GM19043 (cell line): ENCODE data around the gene CPNE6.

ENCODE experiments used
- ATAC-seq: cut with Tn5 transposase; IDR thresholded peaks from one replicate; pipeline ENCODE4 v1.9.1; 2021; ENCODE audit warnings: low read depth; ENCODE audit not compliant: unreplicated experiment

The CPNE6 gene

DNA sequence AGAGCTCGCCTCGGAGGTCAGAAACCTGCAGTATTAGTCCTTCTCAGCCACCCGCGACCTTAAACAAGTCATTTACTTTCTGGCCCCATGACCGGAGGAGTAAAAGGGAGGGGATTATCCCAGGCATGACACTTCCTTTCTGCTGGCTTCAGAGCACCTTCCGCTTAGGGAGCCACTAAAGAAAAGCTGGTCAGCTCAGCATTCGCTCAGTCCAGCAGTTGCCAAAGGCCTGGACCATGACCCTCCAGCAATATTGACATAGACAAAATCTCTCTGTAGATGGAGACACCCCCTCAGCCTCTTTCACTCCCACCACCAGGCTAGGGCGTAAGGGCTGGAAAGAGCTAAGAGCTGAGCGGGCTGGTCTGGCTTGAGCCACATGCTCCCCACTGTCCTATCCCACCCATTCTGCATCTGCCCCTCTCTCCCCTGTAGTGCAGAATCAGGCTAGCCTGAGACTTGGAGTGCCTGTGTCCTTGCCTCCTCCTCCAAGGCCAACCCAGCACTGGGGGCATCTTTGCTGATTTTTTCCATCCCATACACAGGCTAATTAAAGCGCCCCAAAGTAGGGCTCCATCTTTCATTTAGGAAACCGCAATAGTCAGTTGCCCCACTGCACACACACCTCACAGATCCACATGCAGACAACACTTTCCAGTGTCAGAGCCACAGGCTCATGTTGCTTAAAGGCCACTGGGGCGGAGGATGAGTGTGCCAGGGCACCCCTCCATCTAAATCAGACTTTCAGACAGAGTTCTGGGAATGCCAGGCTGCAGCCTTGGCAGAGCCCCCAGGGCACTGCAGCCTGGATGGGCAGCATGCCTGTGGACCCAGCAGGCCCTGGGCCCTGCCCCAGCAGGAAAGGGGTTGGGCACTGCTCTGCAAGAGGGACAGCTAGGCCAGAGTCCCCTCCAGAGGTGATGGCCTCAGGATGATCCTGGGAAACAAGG is 4.0 kb upstream of the CPNE6 start:
- ATAC-seq = no peak

DNA sequence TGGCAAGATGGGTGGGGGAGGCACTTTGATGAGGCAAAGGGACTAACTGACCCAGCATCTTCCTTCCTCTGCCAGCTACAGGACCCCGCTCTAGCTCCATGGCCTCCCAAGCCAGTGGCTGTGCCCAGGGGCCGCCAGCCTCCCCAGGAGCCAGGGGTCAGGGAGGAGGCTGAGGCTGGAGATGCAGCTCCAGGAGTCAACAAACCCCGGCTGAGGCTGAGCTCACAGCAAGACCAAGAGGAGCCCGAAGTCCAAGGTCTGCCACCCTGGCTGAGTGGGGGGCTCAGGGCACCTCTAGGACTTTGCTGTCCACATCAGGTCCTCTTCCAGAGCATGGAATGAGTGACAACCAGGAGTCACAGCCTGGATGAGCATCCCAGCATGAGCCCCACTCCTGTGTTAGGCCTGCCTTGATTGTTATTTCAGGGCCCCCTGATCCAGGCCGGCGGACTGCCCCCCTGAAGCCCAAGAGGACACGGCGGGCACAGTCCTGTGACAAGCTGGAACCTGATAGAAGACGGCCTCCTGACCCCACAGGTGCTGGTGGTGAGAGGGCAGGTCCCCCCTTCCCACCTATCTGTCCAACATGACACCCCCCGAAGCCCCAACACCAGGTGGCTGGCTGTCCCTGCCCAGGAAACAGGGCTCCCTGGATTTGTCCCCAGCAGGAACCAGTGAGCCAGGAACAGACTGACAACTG is 2.5 kb upstream of the CPNE6 start:
- no peak for ATAC-seq

DNA sequence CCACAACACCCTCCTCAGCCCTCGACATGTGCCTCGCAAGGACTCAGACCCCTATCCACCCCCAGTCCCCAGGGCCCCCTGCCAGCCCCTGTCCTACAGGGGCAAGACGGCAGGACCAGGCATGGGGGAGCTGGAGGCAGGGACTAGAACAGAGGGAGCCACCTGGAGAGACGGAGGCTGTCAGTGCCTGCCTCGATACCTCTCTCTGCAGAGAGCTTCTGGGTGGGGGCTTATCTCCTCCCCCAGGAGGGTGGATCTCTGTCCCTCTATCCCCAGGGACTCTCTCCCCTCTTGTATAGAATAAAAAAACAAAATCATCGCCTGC is 2.0 kb upstream of the CPNE6 start:
- ATAC-seq = no peak

DNA sequence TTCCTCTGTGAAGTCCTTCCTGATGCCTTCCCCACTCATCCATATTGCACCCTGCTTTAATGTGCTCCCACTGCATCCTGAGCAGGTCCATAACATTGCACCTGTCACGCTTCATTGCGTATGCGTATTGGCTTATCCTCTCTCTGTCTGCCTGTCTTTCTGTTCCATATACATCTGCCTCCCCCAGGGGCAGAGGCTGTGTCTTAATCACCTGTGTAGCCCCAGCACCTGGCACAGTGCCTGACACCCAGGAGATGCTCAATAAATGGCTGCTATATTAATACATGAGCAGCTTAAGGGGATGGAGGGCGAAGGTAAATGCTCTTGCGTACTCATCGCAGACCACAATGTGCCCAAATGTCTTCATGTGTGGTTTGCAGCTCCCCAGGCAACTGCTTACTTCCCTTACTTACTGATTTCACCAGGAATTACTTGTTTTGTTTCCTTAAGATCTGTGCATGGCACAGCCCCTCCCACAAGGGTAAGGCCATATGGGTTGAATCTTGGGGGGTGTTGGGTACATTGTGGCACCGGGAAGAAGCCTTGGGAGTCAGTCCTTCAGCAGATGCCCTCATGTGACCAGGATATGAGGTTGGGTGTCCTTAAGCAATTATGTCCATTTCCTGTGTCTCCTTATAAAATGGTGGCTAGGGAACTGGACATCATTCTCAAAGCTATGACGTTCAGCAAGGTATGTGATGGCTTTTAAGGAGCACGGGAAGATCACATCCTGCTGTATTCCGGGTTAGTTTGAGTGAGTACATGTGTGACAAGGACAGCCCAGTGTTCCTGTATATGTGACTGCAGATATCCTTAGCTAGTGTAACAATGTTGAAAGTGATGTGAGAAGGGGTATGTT is 848 bp upstream of the CPNE6 start:
- ATAC-seq = no peak

DNA sequence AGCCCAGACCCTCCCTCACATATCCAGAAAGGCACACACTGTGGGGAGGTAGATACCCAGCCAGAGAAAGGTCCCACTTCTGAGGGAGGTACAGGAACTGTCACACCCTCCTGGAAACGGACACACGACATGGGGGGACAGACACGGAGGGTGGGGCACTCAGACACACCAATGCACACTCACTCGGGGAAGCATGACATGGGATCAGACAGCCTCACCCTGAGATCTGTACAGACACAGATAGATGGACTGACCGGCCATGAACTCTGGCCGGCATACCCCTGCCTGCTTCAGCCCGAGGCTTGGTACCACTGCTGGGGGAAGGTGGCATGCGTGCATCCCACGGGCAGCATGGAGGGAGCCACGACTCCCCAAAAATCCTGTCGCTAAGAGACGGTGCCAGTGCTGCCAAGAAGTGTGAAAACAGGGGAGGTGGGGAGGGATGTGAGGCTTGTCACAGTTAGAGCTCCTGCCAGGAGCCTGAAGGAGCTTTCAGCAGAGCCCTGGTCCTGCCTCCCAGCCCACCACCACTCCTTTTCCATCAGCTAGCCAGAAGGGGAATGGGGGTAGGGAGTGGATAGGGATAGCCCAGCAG is 571 bp downstream of the CPNE6 start:
- no peak for ATAC-seq

DNA sequence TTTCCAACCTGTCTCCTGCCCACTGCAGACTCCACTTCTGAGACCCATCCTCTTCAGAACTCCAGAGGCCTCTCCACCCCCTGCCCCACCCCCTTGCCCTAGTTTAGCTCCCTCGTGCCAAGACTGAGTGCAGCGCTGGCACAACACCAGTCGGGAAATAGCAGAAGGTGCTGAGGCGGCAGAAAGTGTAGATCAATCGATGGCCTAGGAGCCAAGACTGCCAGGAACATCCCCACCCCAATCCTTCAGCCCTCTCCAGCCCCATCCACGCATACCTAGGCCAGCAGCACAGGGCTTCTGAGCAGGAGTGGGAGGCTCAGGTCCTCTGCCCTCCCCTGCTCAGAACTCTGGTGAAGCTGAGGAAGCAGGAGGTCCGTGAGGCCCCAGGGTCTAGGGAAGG is 1.1 kb downstream of the CPNE6 start:
- no peak for ATAC-seq

DNA sequence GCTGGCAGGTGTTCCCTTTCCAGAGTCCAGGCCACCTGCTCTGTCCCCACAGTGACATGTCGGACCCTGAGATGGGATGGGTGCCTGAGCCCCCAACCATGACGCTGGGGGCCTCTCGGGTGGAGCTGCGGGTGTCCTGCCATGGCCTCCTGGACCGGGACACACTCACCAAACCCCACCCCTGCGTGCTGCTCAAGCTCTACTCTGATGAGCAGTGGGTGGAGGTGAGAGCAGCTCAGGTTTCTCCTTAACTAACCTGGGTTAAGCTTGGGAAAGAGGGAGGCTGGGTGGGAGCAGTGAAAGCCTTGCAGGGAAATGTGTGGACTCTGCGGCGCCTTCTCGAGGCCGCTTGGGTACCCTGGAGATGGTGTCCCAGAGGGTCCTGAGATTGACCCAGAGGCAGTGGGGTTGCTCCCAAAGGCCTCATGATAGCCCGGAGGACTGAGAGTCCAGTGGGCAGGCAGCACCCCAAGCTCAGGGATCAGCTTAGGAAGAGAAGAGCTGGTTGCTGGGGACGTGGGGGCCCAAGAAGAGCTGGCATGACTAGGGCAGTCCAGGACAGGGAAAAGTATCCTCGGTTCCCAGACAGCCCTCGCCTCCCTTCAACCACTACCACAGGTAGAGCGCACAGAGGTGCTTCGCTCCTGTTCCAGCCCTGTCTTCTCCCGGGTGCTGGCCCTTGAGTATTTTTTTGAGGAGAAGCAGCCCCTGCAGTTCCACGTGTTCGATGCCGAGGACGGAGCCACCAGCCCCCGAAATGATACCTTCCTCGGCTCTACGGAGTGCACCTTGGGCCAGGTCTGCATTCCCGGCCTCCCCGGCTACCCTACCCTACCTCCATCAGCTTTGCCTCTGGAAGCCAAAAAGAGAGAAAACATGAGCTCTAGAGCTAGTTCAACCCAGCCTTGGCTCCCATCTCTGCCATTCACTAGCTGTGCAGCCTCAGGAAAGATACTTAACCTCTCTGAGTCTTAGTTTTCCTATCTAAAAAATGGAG is 1.8 kb downstream of the CPNE6 start:
- ATAC-seq = no peak

DNA sequence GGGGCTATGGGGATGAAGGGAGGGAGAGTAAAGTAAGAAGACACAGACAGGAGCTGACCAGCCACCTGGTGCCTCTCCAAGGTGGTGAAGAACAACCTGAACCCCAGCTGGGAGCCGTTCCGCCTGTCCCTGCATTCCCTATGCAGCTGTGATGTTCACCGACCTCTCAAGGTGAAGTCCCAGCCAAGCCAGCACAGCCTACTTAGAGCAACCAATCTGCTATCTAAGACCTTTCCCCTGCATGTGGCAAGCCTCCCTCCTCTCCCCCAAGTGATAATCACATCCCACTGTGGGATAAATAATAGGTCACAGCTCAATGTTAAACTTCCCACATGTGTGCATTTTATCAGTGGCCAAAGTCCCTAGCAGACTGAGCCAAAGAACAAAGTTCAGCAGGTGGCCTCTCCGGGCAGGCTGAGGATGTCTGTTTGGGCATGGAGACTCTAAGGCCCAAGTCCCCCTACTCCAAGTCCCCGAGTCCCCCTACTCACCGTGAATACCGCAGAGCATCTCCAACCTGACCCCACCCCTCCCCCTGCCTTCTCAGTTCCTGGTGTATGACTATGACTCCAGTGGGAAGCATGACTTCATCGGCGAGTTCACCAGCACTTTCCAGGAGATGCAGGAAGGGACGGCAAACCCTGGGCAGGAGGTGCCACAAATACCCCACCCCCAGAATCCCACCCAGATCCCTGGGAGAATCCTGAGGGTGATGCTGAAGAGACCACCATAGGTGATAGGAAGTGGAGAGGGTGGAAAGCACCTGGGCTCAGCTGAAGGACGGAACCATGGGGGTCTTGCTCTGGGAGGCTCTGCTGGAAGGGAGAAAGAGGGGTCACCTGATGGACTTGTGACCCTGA is 3.5 kb downstream of the CPNE6 start:
- no peak for ATAC-seq

DNA sequence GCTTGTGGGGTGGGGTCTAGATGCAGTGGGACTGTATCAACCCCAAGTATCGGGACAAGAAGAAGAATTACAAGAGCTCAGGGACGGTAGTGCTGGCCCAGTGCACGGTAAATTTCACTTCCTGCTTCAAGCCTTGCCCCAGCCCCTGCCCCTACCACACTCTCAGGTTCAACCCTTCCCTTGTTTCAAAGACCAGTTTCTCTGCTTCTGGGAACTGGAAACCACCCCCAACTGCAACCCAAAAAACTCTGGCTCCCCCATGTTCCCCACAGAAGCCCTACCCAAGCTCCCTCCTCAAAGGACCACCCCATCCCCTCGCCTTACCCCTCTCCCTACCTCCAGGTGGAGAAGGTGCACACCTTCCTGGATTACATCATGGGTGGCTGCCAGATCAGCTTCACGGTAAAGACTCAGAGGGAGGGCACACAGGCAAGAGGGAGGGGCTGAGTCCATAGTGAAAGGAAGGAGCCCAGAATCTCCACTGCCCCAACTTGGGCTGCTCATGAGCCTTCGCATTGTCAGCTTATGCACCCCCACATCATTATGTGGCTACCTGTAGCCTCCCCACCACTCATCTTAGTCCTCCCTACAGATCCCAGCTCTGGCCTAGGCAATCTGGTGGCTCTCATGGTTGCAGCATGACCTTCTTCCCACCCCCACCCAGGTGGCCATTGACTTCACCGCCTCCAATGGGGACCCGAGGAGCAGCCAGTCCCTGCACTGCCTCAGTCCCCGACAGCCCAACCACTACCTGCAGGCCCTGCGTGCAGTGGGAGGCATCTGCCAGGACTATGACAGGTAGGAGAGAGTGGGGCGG is 4.3 kb downstream of the CPNE6 start:
- ATAC-seq = no peak

DNA sequence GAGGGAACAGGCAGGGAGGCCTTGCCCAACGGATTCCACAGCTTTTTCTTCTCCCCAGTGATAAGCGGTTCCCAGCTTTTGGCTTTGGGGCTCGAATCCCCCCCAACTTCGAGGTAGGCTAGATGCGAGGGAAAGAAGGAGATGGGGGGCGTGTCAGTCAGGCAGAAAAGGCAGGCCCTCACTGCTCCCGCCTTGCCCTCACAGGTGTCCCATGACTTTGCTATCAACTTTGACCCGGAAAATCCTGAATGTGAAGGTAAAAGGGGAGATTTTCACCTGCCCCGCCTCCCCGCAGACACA is 4.9 kb downstream of the CPNE6 start:
- ATAC-seq = no peak

DNA sequence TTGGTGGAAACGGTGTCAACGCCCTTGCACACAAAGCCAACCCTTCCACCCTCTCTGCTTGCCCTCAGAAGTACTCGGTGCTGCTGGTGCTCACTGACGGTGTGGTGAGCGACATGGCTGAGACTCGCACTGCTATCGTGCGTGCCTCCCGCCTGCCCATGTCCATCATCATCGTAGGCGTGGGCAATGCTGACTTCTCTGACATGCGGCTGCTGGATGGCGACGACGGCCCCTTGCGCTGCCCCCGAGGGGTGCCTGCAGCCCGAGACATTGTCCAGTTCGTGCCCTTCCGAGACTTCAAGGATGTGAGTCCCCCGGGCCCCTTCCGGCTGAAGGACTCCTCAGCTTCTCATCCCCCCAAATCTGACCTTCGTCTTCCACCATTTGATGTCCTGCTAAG is 5.7 kb downstream of the CPNE6 start:
- ATAC-seq = no peak

DNA sequence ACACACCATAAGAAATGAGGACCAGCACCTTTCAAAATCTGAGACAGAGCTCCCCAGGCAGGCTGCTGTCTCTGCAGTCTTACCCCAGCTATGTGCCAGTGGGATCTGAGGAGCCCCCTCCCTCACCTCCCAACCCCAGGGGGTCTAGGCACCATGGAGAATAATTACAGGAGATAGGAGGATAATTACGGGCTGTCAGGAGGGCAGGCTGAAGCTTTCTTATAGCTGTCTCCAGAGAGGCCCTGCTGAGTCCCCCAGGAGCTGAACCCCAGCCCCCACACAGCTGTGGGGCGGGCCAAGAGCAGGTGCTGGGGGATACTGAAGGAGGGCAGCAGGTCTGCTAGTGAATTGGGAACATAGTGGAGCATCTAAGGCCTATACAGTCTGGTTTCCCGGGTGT is 6.8 kb downstream of the CPNE6 start:
- ATAC-seq = no peak

DNA sequence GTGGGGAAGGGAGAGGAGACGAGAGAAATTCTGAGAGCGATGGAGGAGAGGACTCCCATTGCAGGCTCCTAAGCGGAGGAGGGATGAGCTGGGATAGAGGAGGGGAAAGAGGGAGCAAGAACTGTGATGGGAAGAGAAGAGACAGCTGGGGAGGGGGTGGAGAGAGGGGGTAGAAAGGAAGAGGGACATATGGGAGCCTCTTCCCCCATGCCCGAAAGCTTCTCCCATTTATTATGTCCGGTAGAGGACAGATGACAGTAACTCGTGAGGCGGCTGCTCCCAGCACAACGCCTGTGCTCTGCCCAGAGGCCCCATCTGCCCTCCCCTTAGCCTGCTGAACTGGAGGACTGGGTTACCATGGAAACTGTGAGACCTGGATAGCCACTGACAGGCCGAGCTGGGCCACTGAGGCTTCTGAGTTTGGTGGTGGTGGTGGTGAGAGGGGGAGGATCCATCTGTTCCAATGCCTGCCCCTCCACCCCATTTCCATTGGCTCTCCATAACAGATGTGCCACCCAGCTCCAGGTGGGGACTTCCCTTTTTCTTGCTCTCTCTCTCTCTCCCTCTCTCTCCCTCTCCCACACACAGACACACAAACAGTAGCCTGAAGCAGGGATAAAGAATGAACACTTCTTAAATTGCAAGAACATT is 8.3 kb downstream of the CPNE6 start:
- no peak for ATAC-seq

DNA sequence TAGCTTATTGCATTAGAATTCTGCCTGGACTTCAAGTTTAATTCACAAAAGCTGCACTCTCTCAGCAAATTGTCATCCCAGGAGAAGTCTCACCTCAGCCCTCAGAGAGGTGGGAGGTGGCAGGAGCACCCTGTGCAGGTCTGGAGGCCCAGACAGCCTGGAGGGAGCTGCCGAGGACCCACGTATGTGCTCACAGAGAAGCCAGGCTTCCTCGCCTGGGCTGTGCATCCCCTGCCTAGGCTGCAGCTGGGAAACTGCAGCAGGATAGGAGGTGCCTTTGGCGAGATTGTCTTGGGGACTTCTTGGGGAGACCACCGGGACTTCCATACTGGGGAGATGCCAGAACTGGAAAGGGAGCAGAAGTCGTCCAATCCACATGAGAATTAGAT is 8.8 kb downstream of the CPNE6 start:
- no peak for ATAC-seq

DNA sequence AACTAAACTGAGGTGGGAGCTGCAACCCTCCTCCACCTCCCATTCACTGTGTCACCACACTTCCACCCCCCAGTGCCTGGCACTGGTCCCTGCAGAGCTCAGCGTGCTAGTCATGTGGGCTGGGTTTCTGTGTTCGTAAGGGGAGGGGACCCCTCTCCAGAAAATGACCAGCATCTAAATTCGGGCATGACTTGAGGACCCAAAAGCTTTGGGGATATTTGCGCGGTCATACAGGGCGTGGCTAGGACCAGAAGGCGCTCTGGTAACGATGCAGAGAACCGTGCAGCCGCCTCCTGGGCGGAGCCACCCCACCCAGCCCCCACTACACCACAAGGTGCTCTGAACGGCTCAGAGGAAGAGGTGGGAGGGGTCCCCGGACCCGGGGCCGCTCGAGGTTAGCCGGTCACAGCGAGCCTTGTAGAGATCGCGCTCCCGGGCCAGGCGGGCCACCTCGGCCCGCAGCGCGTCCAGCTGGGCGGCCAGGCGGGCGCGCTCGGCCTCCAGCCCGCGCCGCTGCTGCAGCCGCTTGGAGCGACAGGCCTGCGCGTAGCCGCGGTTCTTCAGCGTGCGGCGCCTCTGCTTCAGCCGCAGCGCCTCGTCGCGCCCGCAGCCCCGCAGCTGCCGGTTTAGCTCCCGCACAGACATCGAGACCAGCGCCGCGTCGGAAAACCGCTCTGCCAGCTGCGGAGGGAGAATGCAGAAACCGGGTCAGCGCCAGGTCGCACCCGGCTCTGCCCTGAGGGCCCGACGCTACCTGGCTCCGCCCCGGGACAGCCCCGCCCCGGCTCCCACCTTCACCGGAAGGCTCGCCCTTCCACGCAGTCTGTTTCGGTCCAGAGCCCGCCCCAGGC is 9.8 kb downstream of the CPNE6 start:
- peak; percentile 78 for ATAC-seq

DNA sequence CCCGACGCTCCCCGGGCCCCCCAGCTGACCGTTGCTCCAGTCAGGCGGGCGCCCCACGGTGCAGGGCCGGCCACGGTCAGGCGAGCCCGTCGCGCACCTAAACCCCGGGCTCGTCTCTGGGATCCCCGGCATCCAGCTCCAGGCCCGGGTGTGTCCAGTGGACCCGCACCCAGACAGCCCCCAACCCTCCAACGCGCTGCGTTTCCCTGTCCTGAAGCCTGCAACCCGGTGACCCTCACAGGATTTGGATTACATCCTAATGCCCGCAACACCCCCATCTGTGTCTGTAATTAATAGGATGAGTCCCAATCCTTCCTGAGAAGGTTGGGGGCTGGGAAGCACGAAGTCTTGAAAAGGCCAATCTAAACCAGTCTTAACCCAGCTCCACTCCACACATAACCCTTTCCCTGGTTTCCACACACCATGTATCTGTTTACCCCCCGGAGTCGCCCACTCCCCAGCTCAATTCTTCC is 10.4 kb downstream of the CPNE6 start:
- no peak for ATAC-seq
